ENCODE data around the gene MX2.

- no peak for TF ChIP-seq ZNF324 (tag by site-specific recombination; IDR thresholded peaks at IDR 0.05)
- TF ChIP-seq, protein P1, sequence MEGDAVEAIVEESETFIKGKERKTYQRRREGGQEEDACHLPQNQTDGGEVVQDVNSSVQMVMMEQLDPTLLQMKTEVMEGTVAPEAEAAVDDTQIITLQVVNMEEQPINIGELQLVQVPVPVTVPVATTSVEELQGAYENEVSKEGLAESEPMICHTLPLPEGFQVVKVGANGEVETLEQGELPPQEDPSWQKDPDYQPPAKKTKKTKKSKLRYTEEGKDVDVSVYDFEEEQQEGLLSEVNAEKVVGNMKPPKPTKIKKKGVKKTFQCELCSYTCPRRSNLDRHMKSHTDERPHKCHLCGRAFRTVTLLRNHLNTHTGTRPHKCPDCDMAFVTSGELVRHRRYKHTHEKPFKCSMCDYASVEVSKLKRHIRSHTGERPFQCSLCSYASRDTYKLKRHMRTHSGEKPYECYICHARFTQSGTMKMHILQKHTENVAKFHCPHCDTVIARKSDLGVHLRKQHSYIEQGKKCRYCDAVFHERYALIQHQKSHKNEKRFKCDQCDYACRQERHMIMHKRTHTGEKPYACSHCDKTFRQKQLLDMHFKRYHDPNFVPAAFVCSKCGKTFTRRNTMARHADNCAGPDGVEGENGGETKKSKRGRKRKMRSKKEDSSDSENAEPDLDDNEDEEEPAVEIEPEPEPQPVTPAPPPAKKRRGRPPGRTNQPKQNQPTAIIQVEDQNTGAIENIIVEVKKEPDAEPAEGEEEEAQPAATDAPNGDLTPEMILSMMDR (tag by site-specific recombination; IDR thresholded peaks at IDR 0.05): no peak
These were observed 84.8 kb downstream of the MX2 start for GRCh38 chr21:41446586-41446985.
